IMR-90 (cell line): ENCODE data around the gene SYNE1. TPM values are rescaled to one million over a fixed set of nuclear protein-coding genes. Genes with fewer than 3 reads are reported as not detected.

Source experiments
- ATAC-seq: fragments of 200-7000 bp; cut with Tn5 transposase; 2 replicates; pipeline ENCODE4 v1.9.1; 2020; ENCODE audit warnings: low read depth, mild to moderate bottlenecking, moderate library complexity
- BruUV-seq: library from RNA; stranded (reverse); fragments of 400-500 nt; replicated peaks from 2 replicates; lab custom pipeline; 2021; lab: Mats Ljungman, UMichigan
- CTCF ChIA-PET: fragments of 300-600 bp; formaldehyde crosslinking; extraction: SDS; loops from one replicate; lab custom pipeline; 2021; ENCODE audit warnings: antibody characterized with exemption; lab: Yijun Ruan, JAX
- POLR2A ChIA-PET: fragments of 300-600 bp; sonication (Branson Sonifier 250); formaldehyde crosslinking; loops from one replicate; lab custom pipeline; 2022; ENCODE audit warnings: antibody characterized with exemption; ENCODE audit not compliant: unreplicated experiment; lab: Charles Lee
- DNase-seq: peaks from one replicate; pipeline ENCODE4 v3.0.0; 2013
- H2AFZ ChIP-seq: replicated peaks from 2 replicates; pipeline ENCODE3; 2013; ENCODE audit warnings: low read length, mild to moderate bottlenecking; ENCODE audit not compliant: poor library complexity
- H2AK5ac ChIP-seq: 2 replicates; pipeline ENCODE4 v1.6.1; 2013; ENCODE audit warnings: low read depth, low read length, inconsistent platforms
- H2AK9ac ChIP-seq: replicated peaks from 2 replicates; pipeline ENCODE3; 2013; ENCODE audit warnings: mild to moderate bottlenecking, low read depth, low read length, moderate library complexity; ENCODE audit not compliant: poor library complexity
- H2BK120ac ChIP-seq: 2 replicates; pipeline ENCODE4 v1.6.1; 2013; ENCODE audit warnings: low read depth, low read length, inconsistent platforms
- H2BK15ac ChIP-seq: 3 replicates; pipeline ENCODE4 v1.6.1; 2013; ENCODE audit warnings: low read depth, low read length, inconsistent platforms
- H2BK20ac ChIP-seq: 2 replicates; pipeline ENCODE4 v1.6.1; 2013; ENCODE audit warnings: low read depth, mild to moderate bottlenecking, inconsistent platforms, low read length, moderate library complexity
- H2BK5ac ChIP-seq: 2 replicates; pipeline ENCODE4 v1.6.1; 2013; ENCODE audit warnings: mild to moderate bottlenecking, low read depth, low read length, inconsistent platforms; ENCODE audit not compliant: poor library complexity, severe bottlenecking
- H3K14ac ChIP-seq: replicated peaks from 2 replicates; pipeline ENCODE4 v1.6.1; 2013; ENCODE audit warnings: low read depth, low read length, inconsistent platforms
- H3K18ac ChIP-seq: 2 replicates; pipeline ENCODE4 v1.6.1; 2013; ENCODE audit warnings: low read depth, low read length, control low read depth
- H3K23ac ChIP-seq: 2 replicates; pipeline ENCODE4 v1.6.1; 2013; ENCODE audit warnings: low read depth, low read length, inconsistent platforms
- H3K27ac ChIP-seq: 2 replicates; pipeline ENCODE4 v1.5.1; 2013; ENCODE audit warnings: mild to moderate bottlenecking, control low read depth, low read length; ENCODE audit not compliant: insufficient read depth
- H3K27me3 ChIP-seq: 2 replicates; pipeline ENCODE4 v1.6.1; 2013; ENCODE audit warnings: low read length; ENCODE audit not compliant: control insufficient read depth, insufficient read depth
- H3K36me3 ChIP-seq: 2 replicates; pipeline ENCODE4 v1.6.1; 2013; ENCODE audit warnings: low read length, mixed read lengths; ENCODE audit not compliant: control insufficient read depth, insufficient read depth
- H3K4ac ChIP-seq: 2 replicates; pipeline ENCODE4 v1.6.1; 2013; ENCODE audit warnings: low read depth, low read length, inconsistent platforms
- H3K4me1 ChIP-seq: 2 replicates; pipeline ENCODE4 v1.6.1; 2013; ENCODE audit warnings: low read length, mixed read lengths; ENCODE audit not compliant: control insufficient read depth, insufficient read depth
- H3K4me2 ChIP-seq: 2 replicates; pipeline ENCODE4 v1.6.1; 2013; ENCODE audit warnings: low read depth, mild to moderate bottlenecking, control low read depth, low read length, moderate library complexity
- H3K4me3 ChIP-seq: 2 replicates; pipeline ENCODE4 v1.5.1; 2013; ENCODE audit warnings: low read depth, mild to moderate bottlenecking, control low read depth, low read length, moderate library complexity; ENCODE audit not compliant: insufficient read depth
- H3K56ac ChIP-seq: 2 replicates; pipeline ENCODE4 v1.6.1; 2013; ENCODE audit warnings: low read length, inconsistent platforms; ENCODE audit not compliant: insufficient read depth; ENCODE audit errors: extremely low read depth
- H3K79me1 ChIP-seq, 2 experiments: 2 replicates each; pipeline ENCODE4 v1.6.1; 2013; ENCODE audit warnings: low read length in 2 of 2, inconsistent platforms in 1 of 2, low read depth in 1 of 2
- H3K9ac ChIP-seq: 2 replicates; pipeline ENCODE4 v1.6.1; 2013; ENCODE audit warnings: low read depth, low read length, control low read depth
- H3K9me1 ChIP-seq: 2 replicates; pipeline ENCODE4 v1.6.1; 2013; ENCODE audit warnings: low read length, inconsistent platforms; ENCODE audit not compliant: insufficient read depth
- H3K9me3 ChIP-seq: 2 replicates; pipeline ENCODE4 v1.6.1; 2013; ENCODE audit warnings: low read length; ENCODE audit not compliant: control insufficient read depth, insufficient read depth
- H4K20me1 ChIP-seq: 2 replicates; pipeline ENCODE4 v1.6.1; 2013; ENCODE audit warnings: low read length, inconsistent platforms; ENCODE audit not compliant: insufficient read depth
- H4K5ac ChIP-seq: 2 replicates; pipeline ENCODE4 v1.6.1; 2013; ENCODE audit warnings: mild to moderate bottlenecking, low read depth, low read length, control low read depth
- H4K8ac ChIP-seq, 2 experiments: 2 replicates each; pipeline ENCODE4 v1.6.1; 2013; ENCODE audit warnings: low read depth in 2 of 2, low read length in 2 of 2, control low read depth in 1 of 2, inconsistent platforms in 1 of 2
- H4K91ac ChIP-seq: 2 replicates; pipeline ENCODE4 v1.6.1; 2013; ENCODE audit warnings: low read depth, low read length, inconsistent platforms; ENCODE audit not compliant: insufficient read depth
- BHLHE40 ChIP-seq: fragments of 150-350 bp; IDR thresholded peaks from 2 replicates; pipeline ENCODE4 v1.6.1; 2016; ENCODE audit warnings: mild to moderate bottlenecking, low read depth, low read length
- CEBPB ChIP-seq: IDR thresholded peaks from 2 replicates; pipeline ENCODE4 v1.6.1; 2012; ENCODE audit warnings: low read depth, low read length, improper control_type of control experiment
- CHD1 ChIP-seq: IDR thresholded peaks from 2 replicates; pipeline ENCODE4 v1.6.1; 2012; ENCODE audit warnings: low read depth, low read length, improper control_type of control experiment
- CTCF ChIP-seq: conservative IDR thresholded peaks from 2 replicates; pipeline ENCODE4 v1.5.1; 2012; ENCODE audit warnings: mild to moderate bottlenecking, low read depth, low read length, improper control_type of control experiment
- ELK1 ChIP-seq: fragments of 150-350 bp; IDR thresholded peaks from 2 replicates; pipeline ENCODE4 v1.6.1; 2016; ENCODE audit warnings: low read depth, mild to moderate bottlenecking, low read length, moderate library complexity, borderline replicate concordance
- FOS ChIP-seq: fragments of 150-350 bp; IDR thresholded peaks from 2 replicates; pipeline ENCODE4 v1.6.1; 2016; ENCODE audit warnings: low read depth, low read length
- MAFK ChIP-seq: IDR thresholded peaks from 2 replicates; pipeline ENCODE4 v1.6.1; 2012; ENCODE audit warnings: low read depth, low read length, improper control_type of control experiment
- MAZ ChIP-seq: IDR thresholded peaks from 2 replicates; pipeline ENCODE4 v1.6.1; 2012; ENCODE audit warnings: low read depth, mild to moderate bottlenecking, low read length, improper control_type of control experiment, moderate library complexity, borderline replicate concordance
- MXI1 ChIP-seq: IDR thresholded peaks from 2 replicates; pipeline ENCODE4 v1.6.1; 2012; ENCODE audit warnings: low read depth, mild to moderate bottlenecking, low read length, moderate library complexity, borderline replicate concordance
- NFE2L2 ChIP-seq: fragments of 150-350 bp; IDR thresholded peaks from 2 replicates; pipeline ENCODE4 v1.6.1; 2016; ENCODE audit warnings: low read depth, mild to moderate bottlenecking, low read length
- POLR2A ChIP-seq: IDR thresholded peaks from 2 replicates; pipeline ENCODE4 v1.6.1; 2012; ENCODE audit warnings: mild to moderate bottlenecking, low read depth, low read length
- RAD21 ChIP-seq: IDR thresholded peaks from 2 replicates; pipeline ENCODE4 v1.6.1; 2012; ENCODE audit warnings: low read length, improper control_type of control experiment
- RCOR1 ChIP-seq: IDR thresholded peaks from 2 replicates; pipeline ENCODE4 v1.6.1; 2012; ENCODE audit warnings: mild to moderate bottlenecking, low read length, improper control_type of control experiment; ENCODE audit not compliant: insufficient replicate concordance
- RFX5 ChIP-seq: IDR thresholded peaks from 2 replicates; pipeline ENCODE4 v1.8.0; 2012; ENCODE audit warnings: low read depth, mild to moderate bottlenecking, low read length, moderate library complexity
- SMC3 ChIP-seq: fragments of 150-350 bp; IDR thresholded peaks from 2 replicates; pipeline ENCODE4 v1.6.1; 2016; ENCODE audit warnings: low read depth, mild to moderate bottlenecking, antibody characterized with exemption, low read length, moderate library complexity
- USF2 ChIP-seq: fragments of 150-350 bp; IDR thresholded peaks from 2 replicates; pipeline ENCODE4 v1.6.1; 2017; ENCODE audit warnings: mild to moderate bottlenecking, antibody characterized with exemption, low read length, low read depth
- WGBS, 2 experiments: methylation state at CpG; one replicate each; pipeline versions ENCODE4 v1.1.5 to v1.1.7; 2013; ENCODE audit warnings: missing lambda C conversion rate in 2 of 2; ENCODE audit not compliant: insufficient read length in 1 of 2; ENCODE audit errors: extremely low coverage in 2 of 2; 5-methylcytosine and 5-hydroxymethylcytosine counted together
- dilution Hi-C: fragments of 300-500 bp; cut with HindIII; formaldehyde crosslinking; loops from one replicate; pipeline ENCODE4 v1.14.3; 2018; ENCODE audit warnings: low sequenced_read_pairs; ENCODE audit not compliant: unreplicated experiment
- in situ Hi-C: fragments of 300-500 bp; cut with MboI; formaldehyde crosslinking; loops from 3 replicates; pipeline ENCODE4 v1.14.3; 2019; ENCODE audit warnings: low sequenced_read_pairs, inconsistent platforms, mixed read lengths
- intact Hi-C: fragments of 100-400 bp; cut with micrococcal nuclease; formaldehyde crosslinking; loops from 2 replicates; pipeline ENCODE4 v1.10.0; 2022
- polyA plus RNA-seq, 3 experiments: library from polyadenylated mRNA; depleted of rRNA; stranded (reverse); fragments of >200 nt; gene quantifications; 2 replicates each; pipeline ENCODE4 v1.2.3, GENCODE V29; 2012; ENCODE audit warnings: low replicate concordance in 1 of 3
- total RNA-seq: library from RNA; depleted of rRNA; stranded (reverse); fragments of >200 nt; gene quantifications from 2 replicates; pipeline ENCODE4 v1.2.3, GENCODE V29; 2012

The SYNE1 gene
- total and polyA plus RNA-seq, 2 of the 4 experiments (the other 2 are of a cell fraction) = 34.1 to 159 TPM

GRCh38 chr6:152261179-152261578, 376.0 kb downstream of the SYNE1 start:
- H3K18ac ChIP-seq = no peak overlapping the region
- H3K27me3 ChIP-seq = no peaks in the 10 kb centered on the region
- no peak overlapping the region for H4K5ac ChIP-seq
- H2AK9ac ChIP-seq = no peak overlapping the region
- no peaks in the 10 kb centered on the region for H3K9me3 ChIP-seq
- intact Hi-C loops = loop anchor here (10.0 kb wide), 1 partner anchor 786 kb away; no protein-coding TSS in a partner anchor
- H2AFZ ChIP-seq = no peak overlapping the region
- TF ChIP-seq NFE2L2 (no peak), MXI1 (no peak), MAFK (no peak), RCOR1 (no peak), CEBPB (no peak), FOS (no peak), CTCF (no peak), MAZ (no peak), POLR2A (no peak), BHLHE40 (no peak), RFX5 (no peak), SMC3 (no peak), ELK1 (no peak), USF2 (no peak), CHD1 (no peak), RAD21 (no peak)
- no peak overlapping the region for H3K4ac ChIP-seq
- no peak overlapping the region for H4K91ac ChIP-seq
- 100% methylated on average over 2 of the region's 4 CpGs; no CpG with 5 or more reads in 1 of the 2 experiments for WGBS, 2 experiments
- H3K79me1 ChIP-seq = peaks cover 5 to 8% of the 10 kb centered on the region in 2 experiments; a peak in 2 of 4 replicates
- H2BK120ac ChIP-seq = no peak overlapping the region
- no peaks in the 10 kb centered on the region for H4K20me1 ChIP-seq
- no peak overlapping the region for H2BK20ac ChIP-seq
- CTCF ChIA-PET = no interaction called here
- no peak overlapping the region for H4K8ac ChIP-seq
- no peak overlapping the region for H3K27ac ChIP-seq
- H3K4me2 ChIP-seq = no peak overlapping the region
- no peak overlapping the region for H3K23ac ChIP-seq
- no peak overlapping the region for H2BK15ac ChIP-seq
- POLR2A ChIA-PET = no interaction called here
- no peak for DNase-seq
- H3K9me1 ChIP-seq = peaks cover 9% of the 10 kb centered on the region; the same call in 1 of the 2 replicates
- no peak overlapping the region for H3K14ac ChIP-seq
- H3K9ac ChIP-seq = no peak overlapping the region
- no peaks in the 10 kb centered on the region; the same call in 1 of the 2 replicates for H3K4me1 ChIP-seq
- H3K56ac ChIP-seq = no peak overlapping the region
- no peak for ATAC-seq
- H2AK5ac ChIP-seq = no peak overlapping the region
- no peak overlapping the region for H3K4me3 ChIP-seq
- H3K36me3 ChIP-seq = peaks cover 39% of the 10 kb centered on the region
- H2BK5ac ChIP-seq = no peak overlapping the region
- dilution Hi-C loops = no loop called here
- in situ Hi-C loops = loop anchor here (10.0 kb wide), 1 partner anchor 496 kb away; no protein-coding TSS in a partner anchor
- no TSS peak for BruUV-seq
